IMR-90 (cell line): ENCODE measurements around the gene RBL2. TPM values are rescaled to one million over a fixed set of nuclear protein-coding genes. Genes with fewer than 3 reads are reported as not detected.

Experiments used
- ATAC-seq: fragments of 200-7000 bp; cut with Tn5 transposase; 2 replicates; pipeline ENCODE4 v1.9.1; 2020; ENCODE audit warnings: low read depth, mild to moderate bottlenecking, moderate library complexity
- BruUV-seq: library from RNA; stranded (reverse); fragments of 400-500 nt; replicated peaks from 2 replicates; lab custom pipeline; 2021; lab: Mats Ljungman, UMichigan
- CTCF ChIA-PET: fragments of 300-600 bp; formaldehyde crosslinking; extraction: SDS; loops from one replicate; lab custom pipeline; 2021; ENCODE audit warnings: antibody characterized with exemption; lab: Yijun Ruan, JAX
- POLR2A ChIA-PET: fragments of 300-600 bp; sonication (Branson Sonifier 250); formaldehyde crosslinking; loops from one replicate; lab custom pipeline; 2022; ENCODE audit warnings: antibody characterized with exemption; ENCODE audit not compliant: unreplicated experiment; lab: Charles Lee
- DNase-seq: peaks from one replicate; pipeline ENCODE4 v3.0.0; 2013
- H2AFZ ChIP-seq: replicated peaks from 2 replicates; pipeline ENCODE3; 2013; ENCODE audit warnings: low read length, mild to moderate bottlenecking; ENCODE audit not compliant: poor library complexity
- H2AK5ac ChIP-seq: 2 replicates; pipeline ENCODE4 v1.6.1; 2013; ENCODE audit warnings: low read depth, low read length, inconsistent platforms
- H2AK9ac ChIP-seq: replicated peaks from 2 replicates; pipeline ENCODE3; 2013; ENCODE audit warnings: mild to moderate bottlenecking, low read depth, low read length, moderate library complexity; ENCODE audit not compliant: poor library complexity
- H2BK120ac ChIP-seq: 2 replicates; pipeline ENCODE4 v1.6.1; 2013; ENCODE audit warnings: low read depth, low read length, inconsistent platforms
- H2BK15ac ChIP-seq: 3 replicates; pipeline ENCODE4 v1.6.1; 2013; ENCODE audit warnings: low read depth, low read length, inconsistent platforms
- H2BK20ac ChIP-seq: 2 replicates; pipeline ENCODE4 v1.6.1; 2013; ENCODE audit warnings: low read depth, mild to moderate bottlenecking, inconsistent platforms, low read length, moderate library complexity
- H2BK5ac ChIP-seq: 2 replicates; pipeline ENCODE4 v1.6.1; 2013; ENCODE audit warnings: mild to moderate bottlenecking, low read depth, low read length, inconsistent platforms; ENCODE audit not compliant: poor library complexity, severe bottlenecking
- H3K14ac ChIP-seq: replicated peaks from 2 replicates; pipeline ENCODE4 v1.6.1; 2013; ENCODE audit warnings: low read depth, low read length, inconsistent platforms
- H3K18ac ChIP-seq: 2 replicates; pipeline ENCODE4 v1.6.1; 2013; ENCODE audit warnings: low read depth, low read length, control low read depth
- H3K23ac ChIP-seq: 2 replicates; pipeline ENCODE4 v1.6.1; 2013; ENCODE audit warnings: low read depth, low read length, inconsistent platforms
- H3K27ac ChIP-seq: 2 replicates; pipeline ENCODE4 v1.5.1; 2013; ENCODE audit warnings: mild to moderate bottlenecking, control low read depth, low read length; ENCODE audit not compliant: insufficient read depth
- H3K27me3 ChIP-seq: 2 replicates; pipeline ENCODE4 v1.6.1; 2013; ENCODE audit warnings: low read length; ENCODE audit not compliant: control insufficient read depth, insufficient read depth
- H3K36me3 ChIP-seq: 2 replicates; pipeline ENCODE4 v1.6.1; 2013; ENCODE audit warnings: low read length, mixed read lengths; ENCODE audit not compliant: control insufficient read depth, insufficient read depth
- H3K4ac ChIP-seq: 2 replicates; pipeline ENCODE4 v1.6.1; 2013; ENCODE audit warnings: low read depth, low read length, inconsistent platforms
- H3K4me1 ChIP-seq: 2 replicates; pipeline ENCODE4 v1.6.1; 2013; ENCODE audit warnings: low read length, mixed read lengths; ENCODE audit not compliant: control insufficient read depth, insufficient read depth
- H3K4me2 ChIP-seq: 2 replicates; pipeline ENCODE4 v1.6.1; 2013; ENCODE audit warnings: low read depth, mild to moderate bottlenecking, control low read depth, low read length, moderate library complexity
- H3K4me3 ChIP-seq: 2 replicates; pipeline ENCODE4 v1.5.1; 2013; ENCODE audit warnings: low read depth, mild to moderate bottlenecking, control low read depth, low read length, moderate library complexity; ENCODE audit not compliant: insufficient read depth
- H3K56ac ChIP-seq: 2 replicates; pipeline ENCODE4 v1.6.1; 2013; ENCODE audit warnings: low read length, inconsistent platforms; ENCODE audit not compliant: insufficient read depth; ENCODE audit errors: extremely low read depth
- H3K79me1 ChIP-seq, 2 experiments: 2 replicates each; pipeline ENCODE4 v1.6.1; 2013; ENCODE audit warnings: low read length in 2 of 2, inconsistent platforms in 1 of 2, low read depth in 1 of 2
- H3K9ac ChIP-seq: 2 replicates; pipeline ENCODE4 v1.6.1; 2013; ENCODE audit warnings: low read depth, low read length, control low read depth
- H3K9me1 ChIP-seq: 2 replicates; pipeline ENCODE4 v1.6.1; 2013; ENCODE audit warnings: low read length, inconsistent platforms; ENCODE audit not compliant: insufficient read depth
- H3K9me3 ChIP-seq: 2 replicates; pipeline ENCODE4 v1.6.1; 2013; ENCODE audit warnings: low read length; ENCODE audit not compliant: control insufficient read depth, insufficient read depth
- H4K20me1 ChIP-seq: 2 replicates; pipeline ENCODE4 v1.6.1; 2013; ENCODE audit warnings: low read length, inconsistent platforms; ENCODE audit not compliant: insufficient read depth
- H4K5ac ChIP-seq: 2 replicates; pipeline ENCODE4 v1.6.1; 2013; ENCODE audit warnings: mild to moderate bottlenecking, low read depth, low read length, control low read depth
- H4K8ac ChIP-seq, 2 experiments: 2 replicates each; pipeline ENCODE4 v1.6.1; 2013; ENCODE audit warnings: low read depth in 2 of 2, low read length in 2 of 2, control low read depth in 1 of 2, inconsistent platforms in 1 of 2
- H4K91ac ChIP-seq: 2 replicates; pipeline ENCODE4 v1.6.1; 2013; ENCODE audit warnings: low read depth, low read length, inconsistent platforms; ENCODE audit not compliant: insufficient read depth
- CEBPB ChIP-seq: IDR thresholded peaks from 2 replicates; pipeline ENCODE4 v1.6.1; 2012; ENCODE audit warnings: low read depth, low read length, improper control_type of control experiment
- CTCF ChIP-seq: conservative IDR thresholded peaks from 2 replicates; pipeline ENCODE4 v1.5.1; 2012; ENCODE audit warnings: mild to moderate bottlenecking, low read depth, low read length, improper control_type of control experiment
- MAFK ChIP-seq: IDR thresholded peaks from 2 replicates; pipeline ENCODE4 v1.6.1; 2012; ENCODE audit warnings: low read depth, low read length, improper control_type of control experiment
- MAZ ChIP-seq: IDR thresholded peaks from 2 replicates; pipeline ENCODE4 v1.6.1; 2012; ENCODE audit warnings: low read depth, mild to moderate bottlenecking, low read length, improper control_type of control experiment, moderate library complexity, borderline replicate concordance
- MXI1 ChIP-seq: IDR thresholded peaks from 2 replicates; pipeline ENCODE4 v1.6.1; 2012; ENCODE audit warnings: low read depth, mild to moderate bottlenecking, low read length, moderate library complexity, borderline replicate concordance
- NFE2L2 ChIP-seq: fragments of 150-350 bp; IDR thresholded peaks from 2 replicates; pipeline ENCODE4 v1.6.1; 2016; ENCODE audit warnings: low read depth, mild to moderate bottlenecking, low read length
- POLR2A ChIP-seq: IDR thresholded peaks from 2 replicates; pipeline ENCODE4 v1.6.1; 2012; ENCODE audit warnings: mild to moderate bottlenecking, low read depth, low read length
- SMC3 ChIP-seq: fragments of 150-350 bp; IDR thresholded peaks from 2 replicates; pipeline ENCODE4 v1.6.1; 2016; ENCODE audit warnings: low read depth, mild to moderate bottlenecking, antibody characterized with exemption, low read length, moderate library complexity
- USF2 ChIP-seq: fragments of 150-350 bp; IDR thresholded peaks from 2 replicates; pipeline ENCODE4 v1.6.1; 2017; ENCODE audit warnings: mild to moderate bottlenecking, antibody characterized with exemption, low read length, low read depth
- WGBS, 2 experiments: methylation state at CpG; one replicate each; pipeline versions ENCODE4 v1.1.5 to v1.1.7; 2013; ENCODE audit warnings: missing lambda C conversion rate in 2 of 2; ENCODE audit not compliant: insufficient read length in 1 of 2; ENCODE audit errors: extremely low coverage in 2 of 2; 5-methylcytosine and 5-hydroxymethylcytosine counted together
- dilution Hi-C: fragments of 300-500 bp; cut with HindIII; formaldehyde crosslinking; loops from one replicate; pipeline ENCODE4 v1.14.3; 2018; ENCODE audit warnings: low sequenced_read_pairs; ENCODE audit not compliant: unreplicated experiment
- in situ Hi-C: fragments of 300-500 bp; cut with MboI; formaldehyde crosslinking; loops from 3 replicates; pipeline ENCODE4 v1.14.3; 2019; ENCODE audit warnings: low sequenced_read_pairs, inconsistent platforms, mixed read lengths
- intact Hi-C: fragments of 100-400 bp; cut with micrococcal nuclease; formaldehyde crosslinking; loops from 2 replicates; pipeline ENCODE4 v1.10.0; 2022
- polyA plus RNA-seq, 3 experiments: library from polyadenylated mRNA; depleted of rRNA; stranded (reverse); fragments of >200 nt; gene quantifications; 2 replicates each; pipeline ENCODE4 v1.2.3, GENCODE V29; 2012; ENCODE audit warnings: low replicate concordance in 1 of 3
- total RNA-seq: library from RNA; depleted of rRNA; stranded (reverse); fragments of >200 nt; gene quantifications from 2 replicates; pipeline ENCODE4 v1.2.3, GENCODE V29; 2012
- TF ChIP-seq, protein P1 (sequence below): fragments of 150-350 bp; IDR thresholded peaks from 2 replicates; pipeline ENCODE4 v1.6.1; 2016; ENCODE audit warnings: low read depth, mild to moderate bottlenecking, low read length, moderate library complexity, borderline replicate concordance

The RBL2 gene
- total and polyA plus RNA-seq, 2 of the 4 experiments (the other 2 are of a cell fraction): 19.7 to 23.4 TPM

DNA sequence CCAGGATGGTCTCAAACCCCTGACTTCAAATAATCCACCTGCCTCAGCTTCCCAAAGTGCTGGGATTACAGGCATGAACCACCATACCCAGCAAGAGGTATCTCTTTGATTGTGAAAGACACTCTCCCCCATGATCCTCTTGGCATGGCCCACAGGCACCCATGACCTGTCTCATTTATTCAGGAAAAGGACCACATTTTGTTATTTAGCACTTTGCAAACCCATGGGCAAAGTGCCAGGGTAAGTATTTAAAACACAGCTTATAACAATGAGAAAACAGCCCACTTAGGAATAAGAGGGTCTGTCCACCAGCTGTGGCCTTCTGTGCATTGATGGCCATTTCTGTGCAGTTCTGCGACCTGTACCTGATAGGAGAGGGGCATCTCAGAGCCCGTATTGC lies 81.5 kb downstream of the RBL2 start:
- peaks cover 2% of the 10 kb centered on the region for H3K27me3 ChIP-seq
- ATAC-seq: no peak
- no peak overlapping the region for H4K8ac ChIP-seq
- no CpG with 5 or more reads among the region's 2 CpGs for WGBS, 2 experiments
- no peak overlapping the region for H3K23ac ChIP-seq
- in situ Hi-C loops: no loop called here
- ChIA-PET POLR2A (no interaction called here), CTCF (no interaction called here)
- no peaks in the 10 kb centered on the region; the same call in 1 of the 2 replicates for H3K9me1 ChIP-seq
- H3K36me3 ChIP-seq: no peaks in the 10 kb centered on the region
- H3K4ac ChIP-seq: no peak overlapping the region
- H3K56ac ChIP-seq: no peak overlapping the region
- no peak overlapping the region for H2BK120ac ChIP-seq
- no peaks in the 10 kb centered on the region for H4K20me1 ChIP-seq
- H3K4me2 ChIP-seq: no peak overlapping the region
- H3K4me1 ChIP-seq: no peaks in the 10 kb centered on the region
- H2BK15ac ChIP-seq: no peak overlapping the region
- no peak overlapping the region for H2BK5ac ChIP-seq
- H3K4me3 ChIP-seq: no peak overlapping the region
- no peak overlapping the region for H3K27ac ChIP-seq
- intact Hi-C loops: loop anchor here (10.0 kb wide), 1 partner anchor 1321 kb away; no protein-coding TSS in a partner anchor
- H3K18ac ChIP-seq: no peak overlapping the region
- dilution Hi-C loops: no loop called here
- no peak overlapping the region for H4K5ac ChIP-seq
- BruUV-seq: no TSS peak
- no peaks in the 10 kb centered on the region for H3K79me1 ChIP-seq
- no peak overlapping the region for H3K9ac ChIP-seq
- no peak overlapping the region for H2AK9ac ChIP-seq
- H3K9me3 ChIP-seq: no peaks in the 10 kb centered on the region
- DNase-seq: no peak
- H2BK20ac ChIP-seq: no peak overlapping the region
- no peak overlapping the region for H4K91ac ChIP-seq
- H2AK5ac ChIP-seq: no peak overlapping the region
- no peak overlapping the region for H2AFZ ChIP-seq
- TF ChIP-seq CTCF: no peak
- TF ChIP-seq MAZ: no peak
- no peak for TF ChIP-seq NFE2L2
- TF ChIP-seq POLR2A: no peak
- no peak for TF ChIP-seq CEBPB
- TF ChIP-seq, protein P1, sequence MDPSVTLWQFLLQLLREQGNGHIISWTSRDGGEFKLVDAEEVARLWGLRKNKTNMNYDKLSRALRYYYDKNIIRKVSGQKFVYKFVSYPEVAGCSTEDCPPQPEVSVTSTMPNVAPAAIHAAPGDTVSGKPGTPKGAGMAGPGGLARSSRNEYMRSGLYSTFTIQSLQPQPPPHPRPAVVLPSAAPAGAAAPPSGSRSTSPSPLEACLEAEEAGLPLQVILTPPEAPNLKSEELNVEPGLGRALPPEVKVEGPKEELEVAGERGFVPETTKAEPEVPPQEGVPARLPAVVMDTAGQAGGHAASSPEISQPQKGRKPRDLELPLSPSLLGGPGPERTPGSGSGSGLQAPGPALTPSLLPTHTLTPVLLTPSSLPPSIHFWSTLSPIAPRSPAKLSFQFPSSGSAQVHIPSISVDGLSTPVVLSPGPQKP: no peak
- TF ChIP-seq MAFK: no peak
- TF ChIP-seq USF2: no peak
- no peak for TF ChIP-seq MXI1
- TF ChIP-seq SMC3: no peak
- no peak overlapping the region for H3K14ac ChIP-seq
